ENCODE data around the gene TNNT1. TPM values are rescaled to one million over a fixed set of nuclear protein-coding genes. Genes with fewer than 3 reads are reported as not detected.
A peak's percentile ranks its signal among the peaks of the same experiment; 100 is the strongest.

TNNT1 gene
- total RNA-seq, 4 donors from 2014 or later: 4.4 TPM; not detected in 3

DNA sequence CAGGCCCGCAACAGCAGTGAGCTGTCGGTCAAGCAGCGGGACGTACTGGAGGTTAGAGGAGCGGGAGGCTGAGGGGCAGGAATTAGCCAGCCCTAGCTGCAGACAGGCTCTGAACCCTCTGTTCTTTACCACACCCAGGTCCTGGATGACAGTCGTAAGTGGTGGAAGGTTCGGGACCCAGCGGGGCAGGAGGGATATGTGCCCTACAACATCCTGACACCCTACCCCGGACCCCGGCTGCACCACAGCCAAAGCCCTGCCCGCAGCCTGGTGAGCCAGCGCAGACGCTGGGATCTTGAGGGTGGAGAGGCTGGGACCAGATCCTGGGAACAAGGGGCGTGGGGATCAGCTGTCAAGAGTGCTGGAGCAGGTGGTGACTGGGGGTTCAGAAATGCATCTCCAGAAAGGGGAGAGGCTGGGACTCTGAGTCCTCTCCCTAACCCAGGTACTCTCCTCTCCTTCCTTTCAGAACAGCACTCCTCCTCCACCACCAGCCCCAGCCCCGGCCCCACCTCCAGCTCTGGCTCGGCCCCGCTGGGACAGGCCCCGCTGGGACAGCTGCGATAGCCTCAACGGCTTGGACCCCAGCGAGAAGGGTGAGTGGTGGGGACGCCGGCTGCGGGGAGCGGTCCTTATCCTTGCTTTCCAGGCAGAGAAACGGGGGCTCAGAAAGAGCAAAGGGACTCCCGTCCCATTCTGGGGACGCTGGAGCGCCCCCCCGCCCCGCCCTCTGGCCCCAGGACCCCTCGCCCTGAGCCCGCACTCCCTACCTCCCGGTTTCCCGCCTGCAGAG is 62.9 kb downstream of the TNNT1 start:
- H3K4me3 ChIP-seq: peak overlapping the region; percentile 16 to 53
- peak overlapping the region in 3 of 4 donors; percentile 51 to 65 (median 60) for H3K27ac ChIP-seq
- peaks cover 0 to 57% (median 31%) of the 10 kb centered on the region in 3 donors for H3K4me1 ChIP-seq
- H3K9me3 ChIP-seq: no peaks in the 10 kb centered on the region
- WGBS, 2 donors (ENCODE audit: low coverage in 1 of 2): 0 to 10% methylated on average over 2 of the region's 35 CpGs
- TF ChIP-seq, protein P1, sequence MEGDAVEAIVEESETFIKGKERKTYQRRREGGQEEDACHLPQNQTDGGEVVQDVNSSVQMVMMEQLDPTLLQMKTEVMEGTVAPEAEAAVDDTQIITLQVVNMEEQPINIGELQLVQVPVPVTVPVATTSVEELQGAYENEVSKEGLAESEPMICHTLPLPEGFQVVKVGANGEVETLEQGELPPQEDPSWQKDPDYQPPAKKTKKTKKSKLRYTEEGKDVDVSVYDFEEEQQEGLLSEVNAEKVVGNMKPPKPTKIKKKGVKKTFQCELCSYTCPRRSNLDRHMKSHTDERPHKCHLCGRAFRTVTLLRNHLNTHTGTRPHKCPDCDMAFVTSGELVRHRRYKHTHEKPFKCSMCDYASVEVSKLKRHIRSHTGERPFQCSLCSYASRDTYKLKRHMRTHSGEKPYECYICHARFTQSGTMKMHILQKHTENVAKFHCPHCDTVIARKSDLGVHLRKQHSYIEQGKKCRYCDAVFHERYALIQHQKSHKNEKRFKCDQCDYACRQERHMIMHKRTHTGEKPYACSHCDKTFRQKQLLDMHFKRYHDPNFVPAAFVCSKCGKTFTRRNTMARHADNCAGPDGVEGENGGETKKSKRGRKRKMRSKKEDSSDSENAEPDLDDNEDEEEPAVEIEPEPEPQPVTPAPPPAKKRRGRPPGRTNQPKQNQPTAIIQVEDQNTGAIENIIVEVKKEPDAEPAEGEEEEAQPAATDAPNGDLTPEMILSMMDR (IDR thresholded peaks at IDR 0.05): no peak
- TF ChIP-seq EP300 (IDR thresholded peaks at IDR 0.05): no peak
- TF ChIP-seq POLR2A (IDR thresholded peaks at IDR 0.05): no peak
- TF ChIP-seq POLR2AphosphoS5 (IDR thresholded peaks at IDR 0.05): no peak
- ATAC-seq: no peak
- peaks cover 0 to 18% of the 10 kb centered on the region in 2 donors for H3K36me3 ChIP-seq
- H3K27me3 ChIP-seq: peaks cover 57% of the 10 kb centered on the region

DNA sequence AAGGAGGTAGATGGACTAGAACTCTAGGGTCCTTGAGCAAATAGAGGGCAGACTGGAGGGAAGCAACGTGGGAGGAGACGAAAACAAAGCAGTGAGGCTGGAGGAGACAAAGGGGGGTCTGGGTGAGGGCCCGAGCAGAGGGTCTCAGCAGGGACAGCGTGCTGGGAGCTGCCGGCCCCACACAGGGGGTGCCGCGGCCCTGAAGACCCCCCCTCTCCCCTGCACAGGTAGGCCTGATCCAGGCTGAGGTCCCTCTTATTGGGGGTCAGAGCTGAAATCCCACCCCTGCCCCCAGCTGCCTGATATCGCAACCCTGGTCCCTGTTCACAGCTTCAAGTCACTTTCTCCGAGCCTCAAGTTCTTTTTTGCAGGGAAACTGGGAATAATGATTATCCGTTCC is 64.6 kb downstream of the TNNT1 start:
- Histone ChIP-seq H3K36me3 (peaks cover 0 to 1% of the 10 kb centered on the region in 2 donors), H3K27ac (no peak overlapping the region), H3K4me1 (peaks cover 0 to 69% (median 33%) of the 10 kb centered on the region in 3 donors), H3K27me3 (peaks cover 74% of the 10 kb centered on the region), H3K4me3 (no peak overlapping the region), H3K9me3 (no peaks in the 10 kb centered on the region)
- WGBS, 2 donors (ENCODE audit: low coverage in 1 of 2): 59% methylated on average over 10 of the region's 10 CpGs; no CpG with 5 or more reads in 1 of the 2 donors
- ATAC-seq: no peak
- TF ChIP-seq EP300 (IDR thresholded peaks at IDR 0.05): no peak
- TF ChIP-seq POLR2AphosphoS5 (IDR thresholded peaks at IDR 0.05): no peak
- TF ChIP-seq, protein P1 (IDR thresholded peaks at IDR 0.05): no peak
- TF ChIP-seq POLR2A (IDR thresholded peaks at IDR 0.05): no peak

DNA sequence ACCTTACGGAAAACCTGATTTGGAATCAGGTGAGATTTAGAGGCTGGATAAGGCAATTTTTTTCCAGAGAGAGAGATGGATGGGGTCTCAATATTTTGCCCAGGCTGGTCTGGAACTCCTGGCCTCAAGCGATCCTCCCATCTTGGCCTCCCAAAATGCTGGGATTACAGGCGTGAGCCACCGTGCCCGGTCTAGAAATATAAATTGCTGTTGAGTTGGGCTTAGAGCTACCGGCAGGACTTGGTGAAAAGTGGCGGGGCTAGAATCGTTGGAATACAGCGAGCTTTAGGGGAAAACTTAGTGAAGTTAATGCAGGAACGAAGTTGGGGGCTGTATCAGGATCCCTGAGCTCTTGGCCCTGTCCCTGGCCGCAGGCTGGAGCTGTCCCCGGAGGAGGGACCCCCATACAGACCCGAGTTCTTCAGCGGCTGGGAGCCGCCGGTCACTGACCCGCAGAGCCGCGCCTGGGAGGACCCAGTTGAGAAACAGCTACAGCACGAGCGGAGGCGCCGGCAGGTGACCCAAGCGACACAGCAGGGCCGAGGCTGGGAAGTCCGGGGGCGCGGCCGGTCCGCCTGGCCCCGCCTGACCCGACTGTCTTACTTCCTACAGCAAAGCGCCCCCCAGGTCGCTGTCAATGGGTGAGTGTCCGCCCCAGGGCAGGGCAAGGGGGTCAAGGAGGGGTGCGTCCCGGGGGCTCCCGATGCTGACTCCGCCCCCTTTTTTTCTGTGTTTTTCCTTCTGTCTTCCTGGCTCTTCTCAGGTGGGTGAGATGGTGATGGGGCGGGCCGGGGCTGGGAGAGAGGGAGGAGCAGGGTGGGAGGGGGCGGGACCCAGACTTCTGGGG is 65.8 kb downstream of the TNNT1 start:
- WGBS, 2 donors (ENCODE audit: low coverage in 1 of 2): 53 to 67% methylated on average over 5 to 11 of the region's 42 CpGs
- TF ChIP-seq POLR2AphosphoS5 (IDR thresholded peaks at IDR 0.05) (no peak), POLR2A (IDR thresholded peaks at IDR 0.05) (no peak), EP300 (IDR thresholded peaks at IDR 0.05) (no peak)
- TF ChIP-seq, protein P1 (IDR thresholded peaks at IDR 0.05): no peak
- H3K4me1 ChIP-seq: peaks cover 0 to 57% (median 30%) of the 10 kb centered on the region in 3 donors
- ATAC-seq: no peak
- no peak overlapping the region for H3K4me3 ChIP-seq
- no peak overlapping the region for H3K27ac ChIP-seq
- peaks cover 83% of the 10 kb centered on the region for H3K27me3 ChIP-seq
- no peaks in the 10 kb centered on the region for H3K36me3 ChIP-seq
- no peaks in the 10 kb centered on the region for H3K9me3 ChIP-seq

Small RNA genes within 50 kb of the gene (small RNA-seq; reads per million reads assigned to genes)
- gene MIR7975 (0 reads per million in 4 donors), gene RF01210 (0 reads per million in 4 donors)

Other genes with a start within 250 kb of the TNNT1 start
- not detected for gene NCR1, start 243.1 kb downstream of the TNNT1 start, total RNA-seq
- not detected for gene NLRP7, start 201.7 kb downstream of the TNNT1 start, total RNA-seq
- 1 to 10 TPM in 1 of 4 donors, under 1 TPM in 1, not detected in 2; 0.15 to 1.1 TPM for gene NLRP2, start 182.8 kb downstream of the TNNT1 start, total RNA-seq
- gene GP6, start 110.9 kb downstream of the TNNT1 start, total RNA-seq: not detected
- gene RDH13, start 86.1 kb downstream of the TNNT1 start, total RNA-seq: 10 to 100 TPM in 3 of 4 donors, 1 to 10 TPM in 1; 10.0 to 15.6 (median 13.9) TPM
- 10 to 100 TPM in 1 of 4 donors, 1 to 10 TPM in 3; 2.2 to 10.5 (median 2.5) TPM for gene EPS8L1, start 73.3 kb downstream of the TNNT1 start, total RNA-seq
- gene PPP1R12C, start 31.6 kb downstream of the TNNT1 start, total RNA-seq: 100 to 1,000 TPM; 268 to 479 (median 276) TPM
- gene TNNI3, start 8.5 kb upstream of the TNNT1 start, total RNA-seq: not detected
- gene DNAAF3, start 17.4 kb upstream of the TNNT1 start, total RNA-seq: under 1 TPM in 2 of 4 donors, not detected in 2; 0.42 to 0.52 TPM
- gene SYT5, start 31.1 kb upstream of the TNNT1 start, total RNA-seq: under 1 TPM in 1 of 4 donors, not detected in 3; 0.13 TPM
- 1 to 10 TPM in 3 of 4 donors, under 1 TPM in 1; 0.54 to 4.0 (median 1.4) TPM for gene PTPRH, start 60.3 kb upstream of the TNNT1 start, total RNA-seq
- gene TMEM86B, start 79.6 kb upstream of the TNNT1 start, total RNA-seq: 1 to 10 TPM in 3 of 4 donors, not detected in 1; 1.7 to 3.8 (median 1.8) TPM
- 10 to 100 TPM; 32.6 to 79.4 (median 34.0) TPM for gene PPP6R1, start 109.8 kb upstream of the TNNT1 start, total RNA-seq
- 10 to 100 TPM; 20.9 to 37.1 (median 26.5) TPM for gene HSPBP1, start 130.9 kb upstream of the TNNT1 start, total RNA-seq
- 10 to 100 TPM in 1 of 4 donors, 1 to 10 TPM in 3; 4.0 to 19.8 (median 8.8) TPM for gene BRSK1, start 134.8 kb upstream of the TNNT1 start, total RNA-seq
- gene TMEM150B, start 176.1 kb upstream of the TNNT1 start, total RNA-seq: 10 to 100 TPM in 1 of 4 donors, 1 to 10 TPM in 2, not detected in 1; 2.2 to 12.4 (median 3.3) TPM
- gene KMT5C, start 190.7 kb upstream of the TNNT1 start, total RNA-seq: 10 to 100 TPM in 2 of 4 donors, 1 to 10 TPM in 2; 3.4 to 11.2 (median 9.2) TPM
- not detected for gene COX6B2, start 205.5 kb upstream of the TNNT1 start, total RNA-seq
- not detected for gene GARIN5B, start 214.1 kb upstream of the TNNT1 start, total RNA-seq
- under 1 TPM in 1 of 4 donors, not detected in 3; 0.67 TPM for gene IL11, start 221.3 kb upstream of the TNNT1 start, total RNA-seq
- gene TMEM190, start 227.6 kb upstream of the TNNT1 start, total RNA-seq: not detected
- 1 to 10 TPM in 2 of 4 donors, not detected in 2; 1.6 to 6.0 TPM for gene TMEM238, start 235.1 kb upstream of the TNNT1 start, total RNA-seq
- gene RPL28, start 236.7 kb upstream of the TNNT1 start, total RNA-seq: 100 to 1,000 TPM; 174 to 282 (median 271) TPM